Peyer's patch (tissue), 4 donors: Measurements from ENCODE around the gene FUS. TPM values are rescaled to one million over a fixed set of nuclear protein-coding genes. Genes with fewer than 3 reads are reported as not detected.

Experiments used
- DNase-seq, 3 donors: peaks; one replicate each; pipeline ENCODE4 v3.0.0-alpha.2; 2017 to 2019
- H3K27ac ChIP-seq, 4 donors: fragments of 200-600 bp; sonication (generic); one replicate each; pipeline ENCODE4 v1.5.1; 2016 to 2019
- H3K27me3 ChIP-seq, 2 donors: fragments of 200-600 bp; sonication (generic); one replicate each; pipeline ENCODE4 v1.5.1; 2019
- H3K36me3 ChIP-seq, 3 donors: fragments of 200-600 bp; sonication (generic); one replicate each; pipeline ENCODE4 v1.5.1; 2016 to 2019
- H3K4me1 ChIP-seq, 4 donors: fragments of 200-600 bp; sonication (generic); one replicate each; pipeline ENCODE4 v1.5.1; 2016 to 2019
- H3K4me3 ChIP-seq, 4 donors: fragments of 200-600 bp; sonication (generic); 1 replicate in 3 of 4; 2 replicates in 1 of 4; pipeline ENCODE4 v1.5.1; 2016 to 2019; ENCODE audit warnings: mild to moderate bottlenecking in 1 of 4
- H3K9me3 ChIP-seq, 4 donors: fragments of 200-600 bp; sonication (generic); one replicate each; pipeline ENCODE4 v1.5.1; 2016 to 2019; ENCODE audit warnings: mild to moderate bottlenecking in 1 of 4
- CTCF ChIP-seq, 6 experiments: fragments of 450-650 bp in 4 of 6; fragments of 200-600 bp in 2 of 6; sonication (generic) in 1 of 6; IDR thresholded peaks; one replicate each; pipeline ENCODE4 v1.5.1; 2017 to 2019; ENCODE audit warnings: antibody characterized with exemption in 6 of 6, mild to moderate bottlenecking in 3 of 6, moderate library complexity in 1 of 6
- POLR2A ChIP-seq, 2 donors: fragments of 450-650 bp; IDR thresholded peaks; one replicate each; pipeline ENCODE4 v1.5.1; 2017; ENCODE audit warnings: antibody characterized with exemption in 2 of 2, mild to moderate bottlenecking in 2 of 2, moderate library complexity in 2 of 2
- total RNA-seq, 4 donors: library from RNA; depleted of rRNA; stranded (reverse); fragments of >200 nt; gene quantifications; one replicate each; pipeline ENCODE4 v1.1.0, GENCODE V29; 2016

FUS gene
- total RNA-seq, 4 donors from 2014 or later = 69.7 to 173 (median 121) TPM

- Histone ChIP-seq H3K4me3 (peak within 1 kb of the TSS; percentile 66 to 88 (median 74)), H3K27ac (peak within 1 kb of the TSS; percentile 66 to 90 (median 78)), H3K4me1 (peaks cover 0 to 37% (median 10%) of the 10 kb centered on the region in 4 donors), H3K36me3 (peaks cover 0 to 4% (median 0%) of the 10 kb centered on the region in 3 donors), H3K9me3 (no peaks in the 10 kb centered on the region), H3K27me3 (no peaks in the 10 kb centered on the region)
- peak; percentile 68 to 86 (median 86) for DNase-seq
- no peak for TF ChIP-seq CTCF (IDR thresholded peaks at IDR 0.05)
- peak; percentile 50 to 72 for TF ChIP-seq POLR2A (IDR thresholded peaks at IDR 0.05)
Measured at GRCh38 chr16:31202414-31203375, 22.8 kb downstream of the FUS start, which contains the start of gene PYCARD. TSS of gene PYCARD (minus strand) at chr16:31202760. CDS start at chr16:31202690, 70 bp downstream.

GRCh38 chr16:31204871-31205666 is 25.1 kb downstream of the FUS start:
- Histone ChIP-seq H3K27ac (no peak overlapping the region), H3K9me3 (no peaks in the 10 kb centered on the region), H3K36me3 (no peaks in the 10 kb centered on the region), H3K4me3 (no peak overlapping the region), H3K27me3 (no peaks in the 10 kb centered on the region), H3K4me1 (peaks cover 0 to 32% (median 10%) of the 10 kb centered on the region in 4 donors)
- DNase-seq = no peak
- no peak for TF ChIP-seq POLR2A (IDR thresholded peaks at IDR 0.05)
- no peak for TF ChIP-seq CTCF (IDR thresholded peaks at IDR 0.05)

GRCh38 chr16:31206776-31207175 is 26.8 kb downstream of the FUS start:
- no peak for TF ChIP-seq POLR2A (IDR thresholded peaks at IDR 0.05)
- no peak for TF ChIP-seq CTCF (IDR thresholded peaks at IDR 0.05)
- Histone ChIP-seq H3K9me3 (no peaks in the 10 kb centered on the region), H3K36me3 (no peaks in the 10 kb centered on the region), H3K27ac (no peak overlapping the region), H3K4me3 (no peak overlapping the region), H3K27me3 (no peaks in the 10 kb centered on the region), H3K4me1 (peaks cover 0 to 14% (median under 1%) of the 10 kb centered on the region in 4 donors)
- DNase-seq = peak in 1 of 3 donors; percentile 77

GRCh38 chr16:31213342-31213741 is 33.4 kb downstream of the FUS start:
- H3K36me3 ChIP-seq = no peaks in the 10 kb centered on the region
- no peak overlapping the region for H3K4me3 ChIP-seq
- no peak for DNase-seq
- H3K27ac ChIP-seq = no peak overlapping the region
- H3K27me3 ChIP-seq = peaks cover 0 to 21% of the 10 kb centered on the region in 2 donors
- no peaks in the 10 kb centered on the region for H3K9me3 ChIP-seq
- H3K4me1 ChIP-seq = peaks cover 0 to 27% (median 22%) of the 10 kb centered on the region in 4 donors
- TF ChIP-seq POLR2A (IDR thresholded peaks at IDR 0.05) (no peak), CTCF (IDR thresholded peaks at IDR 0.05) (no peak)

GRCh38 chr16:31213877-31214707 is 34.2 kb downstream of the FUS start, which contains the start of gene TRIM72:
TSS of gene TRIM72 (plus strand) at chr16:31214119. CDS start at chr16:31214739, 620 bp downstream.
- no peaks in the 10 kb centered on the region for H3K36me3 ChIP-seq
- no peaks in the 10 kb centered on the region for H3K9me3 ChIP-seq
- peak within 1 kb of the TSS; percentile 23 to 52 (median 44) for H3K4me3 ChIP-seq
- TF ChIP-seq CTCF (IDR thresholded peaks at IDR 0.05) = no peak
- H3K4me1 ChIP-seq = peaks cover 0 to 27% (median 22%) of the 10 kb centered on the region in 4 donors
- DNase-seq = no peak
- H3K27me3 ChIP-seq = peaks cover 0 to 21% of the 10 kb centered on the region in 2 donors
- H3K27ac ChIP-seq = peak within 1 kb of the TSS in 1 of 4 donors; percentile 55
